IPS-11a (cell line): ENCODE data around the gene NKD1.
"Not testable (repeated sequence)": the region's sequence is repeated elsewhere in the genome, so short reads cannot be mapped to it uniquely, and the experiment has no call there.

Experiments
- H3K4me3 ChIP-seq: one replicate; pipeline ENCODE4 v1.5.1; 2013; ENCODE audit warnings: low read depth, low read length, control low read depth

NKD1 gene, protein sequence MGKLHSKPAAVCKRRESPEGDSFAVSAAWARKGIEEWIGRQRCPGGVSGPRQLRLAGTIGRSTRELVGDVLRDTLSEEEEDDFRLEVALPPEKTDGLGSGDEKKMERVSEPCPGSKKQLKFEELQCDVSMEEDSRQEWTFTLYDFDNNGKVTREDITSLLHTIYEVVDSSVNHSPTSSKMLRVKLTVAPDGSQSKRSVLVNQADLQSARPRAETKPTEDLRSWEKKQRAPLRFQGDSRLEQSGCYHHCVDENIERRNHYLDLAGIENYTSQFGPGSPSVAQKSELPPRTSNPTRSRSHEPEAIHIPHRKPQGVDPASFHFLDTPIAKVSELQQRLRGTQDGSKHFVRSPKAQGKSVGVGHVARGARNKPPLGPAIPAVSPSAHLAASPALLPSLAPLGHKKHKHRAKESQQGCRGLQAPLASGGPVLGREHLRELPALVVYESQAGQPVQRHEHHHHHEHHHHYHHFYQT

DNA sequence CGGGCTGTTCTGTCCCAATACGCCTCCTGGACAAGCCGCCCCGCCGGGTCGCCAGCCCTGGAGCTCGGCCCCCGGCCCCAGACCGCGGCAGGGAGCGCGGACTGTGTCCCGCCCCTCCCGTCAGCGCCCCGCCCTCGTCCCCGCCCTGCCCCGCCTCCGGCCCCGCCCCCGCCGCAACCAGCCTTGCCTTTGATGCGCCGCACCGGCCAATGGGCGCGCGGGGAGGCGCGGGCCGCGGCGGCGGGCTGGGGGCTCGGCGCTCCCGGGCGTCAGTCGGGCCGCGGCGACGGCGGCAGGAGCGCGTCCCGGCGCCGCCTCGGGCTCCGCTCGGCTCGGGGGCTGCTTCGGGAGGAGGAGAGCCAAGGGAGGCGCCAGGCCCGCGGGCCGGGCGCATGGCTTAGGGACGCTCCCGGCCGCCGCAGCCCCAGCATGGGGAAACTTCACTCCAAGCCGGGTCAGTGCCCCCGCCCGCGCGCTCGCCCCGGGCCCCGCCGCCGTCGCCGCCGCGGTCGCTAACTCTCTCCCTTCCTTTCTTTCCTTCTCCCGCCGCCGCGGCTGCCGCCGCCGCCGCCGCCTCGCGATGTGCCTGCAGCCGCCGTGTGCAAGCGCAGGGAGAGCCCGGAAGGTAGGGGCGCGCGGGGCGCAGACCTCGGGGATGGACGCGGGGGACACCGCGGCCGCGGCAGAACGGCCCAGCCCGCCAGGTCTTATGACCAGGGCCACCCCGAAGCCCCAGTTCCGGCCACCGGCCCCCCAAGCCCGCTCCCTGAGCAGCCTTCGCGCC, at the start of gene NKD1:
NKD1 (plus strand) TSS at position 272 of the 784 bp plus-strand sequence; CDS start at position 430, 158 bp downstream.
- H3K4me3 ChIP-seq, result peak within 1 kb of the TSS; percentile 47

DNA sequence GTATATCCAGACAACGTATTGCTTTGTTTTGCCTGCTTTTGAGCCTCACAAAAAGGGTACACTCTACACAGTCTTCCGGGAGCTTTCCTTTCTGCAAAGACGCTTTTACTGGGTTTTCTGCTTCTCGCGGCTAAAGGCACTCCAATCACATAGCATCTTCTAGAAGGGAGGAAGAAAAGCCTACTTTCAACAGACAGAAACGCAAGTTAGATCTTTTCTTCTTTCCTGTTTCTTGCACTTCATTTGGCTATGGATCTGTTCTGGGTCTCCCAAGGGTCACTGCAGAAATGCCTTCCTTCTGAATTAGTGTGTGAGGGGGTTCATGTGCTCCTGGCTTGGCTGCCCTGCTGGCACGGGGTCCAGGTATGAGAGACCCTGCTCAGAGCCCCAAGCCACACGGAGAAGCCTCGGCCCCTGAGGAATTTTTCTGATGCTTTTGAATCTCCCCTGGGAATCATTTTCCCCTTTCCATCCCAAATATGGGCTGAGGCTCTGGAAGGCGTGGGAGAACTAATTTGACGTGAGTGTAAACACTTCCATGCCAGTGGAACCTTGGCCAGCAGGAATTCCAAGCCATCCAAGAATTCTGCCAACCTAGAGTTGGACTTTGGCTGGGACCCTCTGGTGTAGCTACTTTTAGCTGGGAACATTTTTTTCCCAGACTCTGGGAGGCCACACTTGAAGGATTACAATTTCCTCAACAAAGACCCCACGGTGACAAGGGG, 49.6 kb upstream of the NKD1 start:
- no peak overlapping the region for H3K4me3 ChIP-seq

DNA sequence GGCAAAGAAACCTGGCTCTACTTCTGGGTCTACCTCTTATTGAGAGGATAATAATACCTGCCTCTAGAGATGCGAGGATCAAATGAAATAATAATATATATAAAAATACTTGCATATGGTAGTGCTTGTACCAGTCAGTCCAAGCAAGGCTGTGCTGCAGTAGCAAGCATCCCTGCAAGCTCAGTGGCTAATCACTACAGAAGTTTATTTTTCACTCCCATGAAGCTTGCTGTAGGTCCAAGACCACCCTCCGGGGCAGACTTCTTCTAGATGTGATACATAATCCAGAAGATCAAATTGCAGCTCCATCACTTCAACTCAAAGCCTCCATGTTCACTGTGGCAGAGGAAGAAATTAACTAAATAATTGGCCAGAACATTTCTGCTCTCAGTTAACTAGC, 48.9 kb upstream of the NKD1 start:
- no peak overlapping the region for H3K4me3 ChIP-seq

DNA sequence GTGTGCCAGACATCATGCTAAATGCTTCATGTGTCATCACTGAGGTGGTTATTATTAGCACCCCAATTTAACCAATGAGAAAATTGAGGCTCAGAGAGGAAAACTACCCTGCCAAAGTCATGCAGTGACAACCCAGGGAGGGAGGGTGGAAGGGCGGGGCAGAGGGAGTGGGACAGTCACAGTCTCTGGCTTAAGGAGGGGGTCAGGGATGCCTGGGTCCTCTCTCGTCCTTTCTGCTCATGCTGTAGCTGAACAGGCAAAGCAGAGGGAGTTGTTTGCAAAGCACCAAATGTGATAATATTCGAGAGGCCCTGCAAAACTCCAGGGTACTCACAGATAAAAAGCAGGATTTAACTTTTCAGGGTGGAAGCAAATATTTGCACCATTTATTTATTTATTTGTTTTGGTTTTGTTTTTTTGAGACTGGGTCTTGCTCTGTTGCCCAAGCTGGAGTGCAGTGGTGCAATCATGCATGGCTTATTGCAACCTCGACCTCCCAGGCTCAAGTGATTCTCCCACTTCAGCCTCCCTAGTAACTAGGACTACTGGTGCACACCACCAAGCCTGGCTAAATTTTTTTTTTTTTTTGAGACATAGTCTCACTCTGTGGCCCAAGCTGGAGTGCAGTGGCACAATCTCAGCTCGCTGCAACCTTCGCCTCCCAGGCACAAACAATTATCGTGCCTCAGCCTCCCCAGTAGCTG, 47.9 kb upstream of the NKD1 start:
- no peak overlapping the region for H3K4me3 ChIP-seq

DNA sequence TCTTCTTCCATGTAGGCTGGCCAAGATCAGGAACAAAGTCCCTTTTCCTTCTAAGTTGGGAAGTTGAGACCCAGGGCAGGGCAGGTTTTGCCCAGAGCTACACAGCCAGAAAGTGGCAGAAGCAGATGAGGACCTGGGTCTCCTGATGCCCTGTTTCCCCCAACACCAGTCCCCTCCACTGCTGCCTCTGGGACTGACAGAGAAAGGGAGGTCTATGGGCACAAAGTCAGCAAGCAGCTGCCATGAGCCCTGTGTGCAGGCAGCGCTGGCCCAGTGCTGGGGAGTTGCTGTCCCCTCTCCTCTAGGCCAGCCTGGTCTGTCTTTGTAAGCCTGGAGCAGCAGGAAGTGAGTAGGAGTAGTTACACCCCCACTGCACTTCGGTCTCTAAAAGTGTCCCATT, 46.9 kb upstream of the NKD1 start:
- H3K4me3 ChIP-seq, result no peak overlapping the region

DNA sequence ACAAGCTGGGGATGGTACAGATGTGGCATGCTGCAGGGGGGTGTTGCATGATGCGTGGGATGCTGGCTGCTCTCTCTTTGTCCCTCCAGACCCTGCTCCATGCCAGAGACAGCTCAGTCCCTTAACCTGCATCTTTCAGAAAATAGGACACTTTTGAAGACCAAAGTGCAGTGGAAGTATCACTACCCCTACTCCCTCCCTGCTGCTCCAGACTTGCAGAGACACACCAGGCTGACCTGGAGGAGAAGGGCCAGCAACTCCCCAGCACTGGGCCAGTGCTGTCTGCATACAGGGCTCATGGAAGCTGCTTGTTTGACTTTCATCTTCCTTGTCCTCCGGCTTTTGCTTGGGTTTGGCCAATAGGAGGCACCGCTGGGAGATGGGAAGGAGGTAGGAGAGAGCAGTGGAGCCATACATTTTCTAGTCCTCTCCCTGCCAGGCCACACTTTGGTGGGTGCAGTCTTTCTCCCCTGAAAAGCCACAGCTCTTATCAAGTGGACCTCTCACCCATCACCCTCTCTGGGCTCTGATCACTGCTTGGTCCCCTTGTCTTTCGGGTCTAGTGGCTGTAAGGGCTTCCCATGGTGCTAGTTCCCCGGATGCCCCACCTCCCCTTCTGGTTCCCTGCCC, 46.1 kb upstream of the NKD1 start:
- no peak overlapping the region for H3K4me3 ChIP-seq

DNA sequence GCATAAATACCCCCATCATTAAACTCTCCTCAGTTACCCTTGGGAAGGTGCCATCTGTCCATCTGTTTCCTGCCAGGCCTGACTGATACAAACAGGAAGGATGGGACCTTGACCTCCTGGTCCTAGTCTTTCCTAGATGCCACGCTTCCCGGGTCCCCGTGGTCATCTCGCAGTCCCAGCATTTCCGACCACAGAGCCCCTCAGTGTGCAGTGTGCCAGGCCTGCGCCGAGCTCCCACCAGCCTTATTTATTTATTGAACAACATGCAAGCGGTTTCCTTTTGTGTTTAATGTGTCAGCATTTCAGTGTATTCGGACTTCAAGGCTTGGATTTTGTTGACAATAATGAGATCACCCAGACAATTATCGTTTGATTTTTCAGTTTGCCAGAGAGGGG, 45.6 kb upstream of the NKD1 start:
- no peak overlapping the region for H3K4me3 ChIP-seq

DNA sequence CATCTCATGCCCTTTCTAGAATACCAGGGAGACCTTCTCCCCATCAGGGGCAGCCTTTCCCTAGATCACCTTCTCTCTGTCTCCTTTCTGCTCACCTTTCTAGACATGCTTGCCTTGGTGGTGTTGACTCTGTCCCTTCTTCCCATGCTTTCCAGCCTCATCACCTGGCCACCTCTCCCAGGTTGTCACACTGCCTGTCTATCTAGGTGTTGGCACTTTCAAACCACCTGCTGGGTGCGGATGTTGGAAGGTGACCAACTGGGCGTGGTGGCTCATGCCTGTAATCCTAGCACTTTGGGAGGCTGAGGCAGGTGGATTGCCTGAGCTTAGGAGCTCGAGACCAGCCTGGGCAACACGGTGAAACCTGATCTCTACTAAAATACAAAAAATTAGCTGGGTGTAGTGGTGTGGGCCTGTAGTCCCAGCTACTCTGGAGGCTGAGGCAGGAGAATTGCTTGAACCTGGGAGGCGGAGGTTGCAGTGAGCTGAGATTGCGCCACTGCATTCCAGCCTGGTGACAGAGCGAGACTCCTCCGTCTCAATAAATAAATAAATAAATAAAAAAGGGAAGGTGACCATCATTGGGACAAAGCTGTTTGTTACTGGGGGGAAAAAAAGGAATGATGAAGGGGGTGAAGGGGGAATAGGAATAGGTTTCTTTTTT, 44.2 kb upstream of the NKD1 start:
- not testable (repeated sequence) for H3K4me3 ChIP-seq

DNA sequence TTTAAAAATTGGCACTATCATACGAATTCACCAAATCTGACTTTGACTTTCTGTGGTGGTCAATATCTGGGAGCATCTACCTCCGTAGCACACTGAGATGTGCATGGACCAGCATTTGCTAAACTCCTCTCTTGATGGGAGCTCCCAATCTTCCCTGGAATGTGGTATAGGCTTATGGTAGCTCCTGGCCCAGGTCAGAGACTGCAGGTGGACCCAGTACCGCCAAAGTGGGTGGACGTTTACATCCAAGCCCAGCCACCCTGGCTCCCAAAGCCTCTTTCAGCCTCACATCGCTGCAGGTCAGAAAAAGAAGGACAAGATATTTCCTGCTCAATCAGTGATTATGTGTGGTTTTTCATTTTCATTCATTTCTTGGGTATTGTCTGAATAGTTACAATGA, 43.1 kb upstream of the NKD1 start:
- no peak overlapping the region for H3K4me3 ChIP-seq

DNA sequence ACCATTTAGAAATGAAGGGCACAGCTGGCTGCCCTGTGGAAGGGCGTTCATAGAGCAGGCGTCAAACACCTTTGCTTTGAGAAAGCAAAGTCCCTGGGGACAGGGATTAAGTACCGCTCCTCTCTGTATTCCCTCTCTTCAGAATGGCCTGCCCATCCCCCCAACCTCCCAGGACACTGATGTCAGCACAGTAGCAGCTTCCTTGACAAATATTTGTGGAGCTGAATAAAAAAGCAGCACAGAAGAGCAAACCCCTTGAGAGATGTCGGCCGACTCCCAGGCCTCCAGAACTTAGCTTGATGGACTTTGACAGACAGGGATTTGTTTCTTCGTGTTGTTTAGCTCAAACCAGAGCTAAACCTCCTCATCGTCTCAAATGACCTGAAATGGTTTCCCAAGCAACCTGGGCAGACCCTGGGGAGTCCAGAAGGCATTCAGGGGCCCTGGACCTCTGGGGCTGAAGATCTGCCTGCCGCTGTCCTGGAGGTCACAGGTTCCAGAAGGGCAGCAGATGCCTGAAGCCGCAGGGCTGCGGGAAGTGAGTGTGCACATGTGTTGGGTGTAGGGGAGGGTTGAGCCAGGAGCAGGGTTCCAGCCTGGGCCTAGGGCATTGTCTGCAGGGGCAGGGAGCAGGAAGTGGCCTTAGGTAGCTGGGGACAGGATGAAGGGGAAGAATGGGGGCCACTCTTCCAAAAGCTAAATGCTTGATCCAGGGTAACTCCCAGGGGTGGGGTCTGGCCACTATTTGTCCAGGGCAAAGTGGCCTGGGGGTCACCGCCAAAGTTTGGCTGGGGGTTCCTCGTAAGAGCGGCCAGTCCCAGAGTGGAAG, 42.3 kb upstream of the NKD1 start:
- H3K4me3 ChIP-seq, result no peak overlapping the region

DNA sequence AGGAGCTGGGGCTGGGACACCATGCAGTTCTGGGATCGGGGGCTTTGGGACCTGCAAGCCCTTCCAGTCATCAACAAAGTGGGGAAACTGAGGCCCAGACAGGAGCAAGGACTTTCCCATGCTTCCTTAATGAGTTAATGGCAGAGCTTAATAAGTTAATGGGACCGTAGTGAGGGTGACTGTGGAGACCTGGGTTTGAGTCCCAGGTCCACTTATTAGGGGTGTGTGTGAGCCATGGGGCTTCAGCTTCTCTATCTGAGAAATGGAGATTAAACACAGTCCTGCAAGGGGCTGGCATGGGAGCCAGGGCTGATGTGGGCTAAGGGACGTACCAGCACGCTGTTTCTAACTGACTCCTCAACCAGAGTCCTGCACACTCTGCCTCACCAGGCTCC, 41.7 kb upstream of the NKD1 start:
- no peak overlapping the region for H3K4me3 ChIP-seq

DNA sequence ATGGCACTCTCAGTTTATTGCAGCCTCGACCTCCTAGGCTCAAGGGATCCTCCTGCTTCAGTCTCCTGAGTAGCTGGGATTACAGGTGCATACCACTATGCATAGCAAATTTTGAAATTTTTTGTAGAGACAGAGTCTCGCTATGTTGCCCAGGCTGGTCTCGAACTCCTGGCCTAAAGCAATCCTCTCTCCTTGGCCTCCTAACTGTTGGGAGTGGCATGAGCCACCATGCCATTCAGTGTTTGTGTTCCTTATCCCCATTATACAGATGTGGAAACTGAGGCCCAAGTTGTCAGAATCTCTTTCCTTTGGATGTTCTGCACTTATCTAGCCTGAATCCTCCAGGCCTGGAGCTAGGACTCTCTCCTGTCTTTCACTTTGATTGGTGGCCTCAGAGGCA, 40.8 kb upstream of the NKD1 start:
- H3K4me3 ChIP-seq, result no peak overlapping the region

DNA sequence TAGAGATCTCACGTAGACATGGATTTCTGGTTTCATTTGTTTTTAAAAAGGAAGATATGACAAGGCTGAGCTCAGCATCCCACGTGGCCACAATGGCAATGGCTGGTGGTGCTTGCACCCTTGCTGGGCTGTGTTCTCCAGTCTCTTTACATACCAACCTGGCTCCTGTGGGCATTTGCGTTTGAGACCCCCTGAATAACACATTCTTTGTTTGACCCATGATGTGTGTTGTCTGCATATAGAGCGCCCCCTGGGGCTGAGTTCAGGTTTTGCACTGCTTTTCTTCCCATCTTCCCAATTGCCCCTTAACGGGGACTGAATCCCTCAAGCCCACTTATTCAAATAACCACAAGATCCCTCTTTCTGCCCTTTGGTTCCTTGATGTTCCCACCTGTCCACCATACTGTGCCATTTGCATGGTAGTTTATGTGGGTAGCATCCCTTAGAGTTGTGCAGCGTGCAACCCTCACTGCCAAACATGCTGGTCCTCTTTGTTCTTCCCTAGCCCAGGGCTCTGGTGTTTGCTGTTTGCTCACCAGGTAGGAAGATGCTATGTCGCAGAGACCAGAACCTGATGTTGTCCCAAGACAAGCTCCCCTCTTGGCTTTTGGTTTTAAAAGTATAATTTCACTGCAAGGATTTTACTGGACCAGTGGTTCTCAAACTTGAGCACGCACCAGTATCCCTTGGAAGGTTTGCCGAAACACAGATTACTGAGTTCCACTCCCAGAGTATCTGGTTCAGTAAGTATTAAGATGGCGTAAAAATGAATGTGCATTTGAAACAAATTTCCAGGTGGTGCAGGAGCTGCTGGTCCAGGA, 38.5 kb upstream of the NKD1 start:
- no peak overlapping the region for H3K4me3 ChIP-seq

DNA sequence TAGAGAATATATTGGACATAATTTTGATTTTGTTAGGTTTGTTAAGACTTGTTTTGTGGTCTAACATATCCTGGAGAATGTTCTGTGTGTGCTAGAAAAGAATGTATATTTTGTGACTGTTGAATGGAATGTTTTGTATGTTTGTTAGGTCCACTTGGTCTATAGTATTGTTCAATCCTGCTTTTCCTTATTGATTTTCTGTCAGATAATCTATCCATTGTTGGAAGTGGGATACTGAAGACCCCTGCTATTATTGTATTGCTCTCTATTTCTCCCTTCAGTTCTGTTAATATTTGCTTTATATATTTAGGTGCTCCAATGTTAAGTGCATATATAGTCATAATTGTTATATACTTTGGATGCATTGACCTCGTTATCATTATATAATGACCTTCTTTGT, 33.0 kb upstream of the NKD1 start:
- H3K4me3 ChIP-seq, result no peak overlapping the region

DNA sequence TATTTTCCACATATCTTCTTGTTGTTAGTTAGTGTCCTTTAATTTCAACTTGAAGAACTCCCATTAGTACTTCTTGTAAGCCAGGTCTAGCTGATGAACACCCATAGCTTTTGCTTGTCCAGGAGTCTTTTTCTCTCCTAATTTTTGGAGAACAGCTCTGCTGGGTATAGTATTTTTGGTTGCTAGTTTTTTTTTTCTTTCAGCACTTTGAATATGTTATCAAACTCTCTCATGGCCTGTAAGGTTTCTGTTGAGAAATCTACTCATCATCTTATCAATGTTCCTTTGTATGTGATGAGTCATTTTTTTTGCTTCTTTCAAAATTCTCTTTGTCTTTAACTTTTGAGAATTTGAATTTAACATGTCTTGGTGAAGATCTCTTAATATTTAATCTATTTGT, 31.8 kb upstream of the NKD1 start:
- no peak overlapping the region for H3K4me3 ChIP-seq

DNA sequence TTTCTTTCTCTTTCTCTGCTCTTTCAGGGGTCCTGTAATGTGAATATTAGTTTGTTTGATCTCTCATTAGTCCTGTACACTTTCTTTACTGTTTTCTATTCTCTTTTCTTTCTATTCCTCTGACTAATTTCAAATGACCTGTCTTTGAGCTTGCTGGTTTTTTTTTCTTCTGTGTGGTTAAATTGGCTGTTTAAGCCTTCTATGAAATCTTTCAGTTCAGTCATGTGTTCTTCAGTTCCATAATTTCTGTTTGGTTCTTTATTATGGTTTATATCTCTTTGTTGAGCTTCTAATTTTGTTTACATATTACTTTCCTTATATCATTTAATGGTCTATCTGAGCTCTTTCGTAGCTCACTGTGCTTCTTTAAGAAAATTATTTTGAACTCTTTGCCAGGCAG, 31.3 kb upstream of the NKD1 start:
- H3K4me3 ChIP-seq, result no peak overlapping the region

DNA sequence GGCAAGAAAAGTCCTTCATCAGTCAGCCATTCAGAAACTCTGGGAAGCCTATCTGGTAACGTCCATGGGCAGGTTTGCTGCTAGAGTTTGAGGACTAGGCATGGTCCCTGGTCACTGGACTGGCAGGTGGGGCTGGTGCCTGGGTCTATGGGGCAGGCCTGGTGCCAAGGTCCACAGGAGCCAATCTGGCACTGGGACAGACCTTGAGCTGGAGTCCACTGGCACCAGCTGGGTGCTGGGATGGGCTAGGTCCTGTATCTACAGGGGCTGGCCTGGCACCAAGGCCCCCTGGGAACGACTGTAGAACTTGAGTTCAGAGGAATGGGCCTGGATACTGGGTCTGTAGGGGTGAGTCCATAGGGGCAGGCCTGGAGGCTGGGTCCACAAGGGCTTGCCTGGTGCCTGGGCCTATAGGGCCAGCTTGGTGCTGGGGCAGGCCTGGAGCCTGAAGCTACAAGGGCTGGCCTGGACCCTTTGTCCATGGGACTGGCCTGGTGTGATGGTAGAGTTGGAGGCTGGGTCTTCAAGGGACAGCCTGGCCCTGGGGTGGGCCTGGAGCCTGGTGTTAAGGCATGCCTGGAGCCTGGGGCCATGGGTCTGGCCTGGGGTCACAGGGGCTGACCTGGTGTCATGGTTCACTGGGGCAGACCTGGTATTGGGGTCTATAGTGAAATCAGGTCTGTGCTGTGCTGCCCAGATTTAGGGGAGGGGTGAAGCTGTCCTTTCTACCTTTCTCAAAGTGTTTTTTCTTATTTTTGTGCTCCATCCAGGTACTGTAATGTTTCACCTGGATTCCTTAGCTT, 30.5 kb upstream of the NKD1 start:
- no peak overlapping the region for H3K4me3 ChIP-seq
